KBM-7 (cell line): ENCODE measurements around the gene FAM187B.
"Not testable (repeated sequence)": the region's sequence is repeated elsewhere in the genome, so short reads cannot be mapped to it uniquely, and the experiment has no call there.

ENCODE experiments used
- DNase-seq: peaks from one replicate; pipeline ENCODE4 v3.0.0-alpha.2; 2015
- in situ Hi-C: fragments of 300-500 bp; cut with MboI; formaldehyde crosslinking; loops from 2 replicates; pipeline ENCODE4 v1.14.3; 2020; ENCODE audit warnings: low sequenced_read_pairs, low pct_unique_long_range_greater_than_20kb, mixed read lengths

The FAM187B gene

GRCh38 chr19:35196861-35197260, 31.7 kb downstream of the FAM187B start:
- DNase-seq, in situ Hi-C loops: not testable (repeated sequence)

- in situ Hi-C loops: no loop called here
- no peak for DNase-seq
Observed at GRCh38 chr19:35195830-35196229, 32.7 kb downstream of the FAM187B start.

- DNase-seq: no peak
- in situ Hi-C loops: no loop called here
Observed at GRCh38 chr19:35194012-35194984, 34.2 kb downstream of the FAM187B start.

GRCh38 chr19:35184884-35185283, 43.7 kb downstream of the FAM187B start:
- DNase-seq: no peak
- in situ Hi-C loops: no loop called here

GRCh38 chr19:35184267-35184666, 44.3 kb downstream of the FAM187B start:
- no peak for DNase-seq
- in situ Hi-C loops: no loop called here

- no peak for DNase-seq
- in situ Hi-C loops: no loop called here
Observed at GRCh38 chr19:35181387-35181786, 47.2 kb downstream of the FAM187B start.

- no peak for DNase-seq
- in situ Hi-C loops: no loop called here
Observed at GRCh38 chr19:35179830-35180229, 48.7 kb downstream of the FAM187B start.

- in situ Hi-C loops: no loop called here
- no peak for DNase-seq
Observed at GRCh38 chr19:35178701-35179100, 49.8 kb downstream of the FAM187B start.

- DNase-seq: no peak
- in situ Hi-C loops: no loop called here
Observed at GRCh38 chr19:35177377-35178274, 50.9 kb downstream of the FAM187B start.

- no peak for DNase-seq
- in situ Hi-C loops: no loop called here
Observed at GRCh38 chr19:35176181-35176570, 52.4 kb downstream of the FAM187B start.
